GM18526 (cell line): ENCODE measurements around the gene DMXL2.

Experiments used
- POLR2A ChIP-seq: IDR thresholded peaks from 3 replicates; pipeline ENCODE4 v1.6.1; 2011; ENCODE audit not compliant: insufficient read length; ENCODE audit errors: extremely low read depth

Gene DMXL2

GRCh38 chr15:51516291-51516690 lies 106.3 kb downstream of the DMXL2 start:
- TF ChIP-seq POLR2A = no peak

- no peak for TF ChIP-seq POLR2A
Observed at GRCh38 chr15:51505251-51505650, 117.3 kb downstream of the DMXL2 start.

GRCh38 chr15:51503003-51503402 lies 119.6 kb downstream of the DMXL2 start:
- no peak for TF ChIP-seq POLR2A

GRCh38 chr15:51499379-51499976 lies 123.1 kb downstream of the DMXL2 start:
- no peak for TF ChIP-seq POLR2A

- no peak for TF ChIP-seq POLR2A
Observed at GRCh38 chr15:51497806-51498205, 124.8 kb downstream of the DMXL2 start.

- no peak for TF ChIP-seq POLR2A
Observed at GRCh38 chr15:51496246-51496645, 126.3 kb downstream of the DMXL2 start.

GRCh38 chr15:51494411-51495314 lies 127.9 kb downstream of the DMXL2 start:
- no peak for TF ChIP-seq POLR2A

- no peak for TF ChIP-seq POLR2A
Observed at GRCh38 chr15:51493892-51494291, 128.7 kb downstream of the DMXL2 start.

GRCh38 chr15:51492528-51492927 lies 130.0 kb downstream of the DMXL2 start:
- TF ChIP-seq POLR2A = no peak

- TF ChIP-seq POLR2A = no peak
Observed at GRCh38 chr15:51491941-51492340, 130.6 kb downstream of the DMXL2 start.

- no peak for TF ChIP-seq POLR2A
Observed at GRCh38 chr15:51484781-51485180, 137.8 kb downstream of the DMXL2 start.

- no peak for TF ChIP-seq POLR2A
Observed at GRCh38 chr15:51483985-51484384, 138.6 kb downstream of the DMXL2 start.

GRCh38 chr15:51483520-51483919 lies 139.1 kb downstream of the DMXL2 start:
- no peak for TF ChIP-seq POLR2A

- no peak for TF ChIP-seq POLR2A
Observed at GRCh38 chr15:51475736-51476135, 146.8 kb downstream of the DMXL2 start.

GRCh38 chr15:51470512-51470911 lies 152.1 kb downstream of the DMXL2 start:
- no peak for TF ChIP-seq POLR2A

- no peak for TF ChIP-seq POLR2A
Observed at GRCh38 chr15:51460796-51461195, 161.8 kb downstream of the DMXL2 start.
